Adrenal gland (tissue), 5 donors: Measurements from ENCODE around the gene TMEM37.
A peak's percentile ranks its signal among the peaks of the same experiment; 100 is the strongest.

Source experiments
- POLR2A ChIP-seq, 2 donors: fragments of 450-650 bp; IDR thresholded peaks; one replicate each; pipeline ENCODE4 v1.6.1; 2017; ENCODE audit warnings: antibody characterized with exemption in 2 of 2, mild to moderate bottlenecking in 2 of 2, moderate library complexity in 1 of 2
- TF ChIP-seq, protein P1 (sequence below), 6 experiments: fragments of 450-650 bp in 4 of 6; fragments of 200-600 bp in 2 of 6; sonication (generic) in 1 of 6; IDR thresholded peaks; 1 replicate in 5 of 6; 2 replicates in 1 of 6; pipeline versions ENCODE4 v1.5.1 to v1.8.0; 2016 to 2021; ENCODE audit warnings: antibody characterized with exemption in 6 of 6, mild to moderate bottlenecking in 2 of 6, moderate library complexity in 1 of 6
- donor health status: DM: no; HTN: no; CAD: no.

DNA sequence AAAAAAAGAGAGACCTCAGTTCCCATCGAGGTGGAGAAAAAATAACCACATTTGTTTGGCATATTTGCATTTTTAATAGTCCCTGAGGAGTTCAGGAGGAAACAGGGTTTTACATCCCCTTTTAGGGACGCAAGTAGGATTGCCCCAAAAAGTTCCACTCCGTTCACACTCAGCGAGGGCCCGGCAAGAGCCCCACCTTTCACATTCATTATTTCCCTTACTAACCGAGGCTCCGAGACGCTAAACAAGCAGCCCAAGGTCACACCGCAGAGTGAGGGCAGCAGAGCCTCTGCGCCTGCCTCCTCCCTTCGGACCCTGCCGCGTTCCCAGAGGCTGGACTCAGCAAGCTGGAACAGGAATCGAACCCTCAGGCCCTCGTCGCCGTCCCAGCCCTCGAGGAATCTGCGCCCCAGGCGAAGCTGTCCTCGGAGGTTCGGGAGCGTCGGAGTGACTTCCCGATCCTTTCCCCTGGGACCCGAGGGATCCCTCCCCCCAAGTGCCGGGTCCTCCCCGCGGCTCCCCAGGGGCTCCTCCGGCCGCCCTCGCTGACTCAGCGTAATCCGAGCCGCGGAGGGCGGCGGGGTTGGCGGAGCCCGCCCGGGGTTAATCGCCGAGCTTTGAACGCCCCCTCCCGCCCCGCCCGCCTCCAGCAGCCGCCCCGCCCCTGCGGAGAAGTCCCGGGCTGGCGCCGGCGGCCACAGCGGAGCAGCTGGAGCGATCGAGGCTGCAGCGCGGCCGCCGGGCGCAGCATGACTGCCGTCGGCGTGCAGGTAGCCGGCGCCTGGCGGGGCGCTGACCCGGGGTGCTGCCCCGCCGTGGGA is at the start of gene TMEM37:
- TF ChIP-seq, protein P1, sequence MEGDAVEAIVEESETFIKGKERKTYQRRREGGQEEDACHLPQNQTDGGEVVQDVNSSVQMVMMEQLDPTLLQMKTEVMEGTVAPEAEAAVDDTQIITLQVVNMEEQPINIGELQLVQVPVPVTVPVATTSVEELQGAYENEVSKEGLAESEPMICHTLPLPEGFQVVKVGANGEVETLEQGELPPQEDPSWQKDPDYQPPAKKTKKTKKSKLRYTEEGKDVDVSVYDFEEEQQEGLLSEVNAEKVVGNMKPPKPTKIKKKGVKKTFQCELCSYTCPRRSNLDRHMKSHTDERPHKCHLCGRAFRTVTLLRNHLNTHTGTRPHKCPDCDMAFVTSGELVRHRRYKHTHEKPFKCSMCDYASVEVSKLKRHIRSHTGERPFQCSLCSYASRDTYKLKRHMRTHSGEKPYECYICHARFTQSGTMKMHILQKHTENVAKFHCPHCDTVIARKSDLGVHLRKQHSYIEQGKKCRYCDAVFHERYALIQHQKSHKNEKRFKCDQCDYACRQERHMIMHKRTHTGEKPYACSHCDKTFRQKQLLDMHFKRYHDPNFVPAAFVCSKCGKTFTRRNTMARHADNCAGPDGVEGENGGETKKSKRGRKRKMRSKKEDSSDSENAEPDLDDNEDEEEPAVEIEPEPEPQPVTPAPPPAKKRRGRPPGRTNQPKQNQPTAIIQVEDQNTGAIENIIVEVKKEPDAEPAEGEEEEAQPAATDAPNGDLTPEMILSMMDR (IDR thresholded peaks at IDR 0.05), result no peak
- TF ChIP-seq POLR2A (IDR thresholded peaks at IDR 0.05), result peak in 1 of 2 donors; percentile 61
